ENCODE measurements around the gene ASIC2. TPM values are rescaled to one million over a fixed set of nuclear protein-coding genes. Genes with fewer than 3 reads are reported as not detected.

The ASIC2 gene
- total RNA-seq, 1 experiment from 2014 or later = 0.74 TPM

- no peaks in the 10 kb centered on the region for H3K79me1 ChIP-seq (ENCODE audit: insufficient read depth, low read depth, low read length, poor library complexity, severe bottlenecking)
- no peak overlapping the region for H2BK15ac ChIP-seq (ENCODE audit: low read depth, low read length)
- H3K9ac ChIP-seq (ENCODE audit: extremely low read depth, insufficient read length, low read length) = no peak overlapping the region
- no peak overlapping the region for H2BK12ac ChIP-seq (ENCODE audit: insufficient read length, low read depth, low read length)
- no peak overlapping the region for H3K18ac ChIP-seq (ENCODE audit: insufficient read length, low read depth, low read length)
- H3K27ac Mint-ChIP-seq = no peak overlapping the region
- peaks cover 3% of the 10 kb centered on the region; the same call in 1 of the 2 replicates for H3K27me3 ChIP-seq (ENCODE audit: insufficient read depth, low read length)
- no peaks in the 10 kb centered on the region for H3K9me3 ChIP-seq (ENCODE audit: control insufficient read depth, low read depth, low read length)
- no peak overlapping the region for H4K5ac ChIP-seq (ENCODE audit: insufficient read length, low read depth, low read length)
- H2BK120ac ChIP-seq (ENCODE audit: low read depth, low read length, poor library complexity, severe bottlenecking) = no peak overlapping the region
- no peak overlapping the region for H2AFZ ChIP-seq (ENCODE audit: low read length)
- no peak overlapping the region for H4K8ac ChIP-seq (replicated peaks; ENCODE audit: insufficient read length, low read depth, low read length)
- no peaks in the 10 kb centered on the region for H3K36me3 Mint-ChIP-seq (ENCODE audit: insufficient read depth in 1 of 3, low read depth in 3 of 3)
- H3K27me3 Mint-ChIP-seq (ENCODE audit: low read depth) = peaks cover 95% of the 10 kb centered on the region
- no peaks in the 10 kb centered on the region for H3K23me2 ChIP-seq (ENCODE audit: insufficient read length, low read depth, low read length, poor library complexity, severe bottlenecking)
- H3K4me1 Mint-ChIP-seq = peaks cover 0 to 7% of the 10 kb centered on the region in 2 experiments; a peak in 2 of 4 replicates
- H3K4me3 Mint-ChIP-seq = no peak overlapping the region
- H2BK20ac ChIP-seq (ENCODE audit: low read depth, low read length, poor library complexity, severe bottlenecking) = no peak overlapping the region
- H3T11ph ChIP-seq (ENCODE audit: low read length) = no peak overlapping the region
- no peaks in the 10 kb centered on the region for H3K4me1 ChIP-seq (ENCODE audit: insufficient read depth, low read length)
- H3K27ac ChIP-seq (ENCODE audit: insufficient read length, low read depth, low read length) = no peak overlapping the region
- no peak overlapping the region for H3K56ac ChIP-seq (ENCODE audit: insufficient read length, low read depth, low read length)
- H4K91ac ChIP-seq (ENCODE audit: insufficient read length, low read depth, low read length) = no peak overlapping the region
- H2AK5ac ChIP-seq (ENCODE audit: insufficient read length, low read length) = no peak overlapping the region
- H3K4ac ChIP-seq (ENCODE audit: low read depth, low read length) = no peak overlapping the region
- no peak for TF ChIP-seq CTCF (conservative IDR thresholded peaks at IDR 0.05)
- no peaks in the 10 kb centered on the region for H3K79me2 ChIP-seq (ENCODE audit: insufficient read depth, low read length)
- DNase-seq = peak; percentile 18
- H4K20me1 ChIP-seq (ENCODE audit: control insufficient read depth, insufficient read depth, insufficient read length) = no peaks in the 10 kb centered on the region
- no peak overlapping the region for H3K23ac ChIP-seq (ENCODE audit: insufficient read length, low read depth, low read length)
- H3K9me3 Mint-ChIP-seq = no peaks in the 10 kb centered on the region; a peak in 1 of 5 replicates
- no peak overlapping the region for H2BK5ac ChIP-seq (ENCODE audit: insufficient read length, low read length)
- no CpG with 5 or more reads among the region's 3 CpGs for WGBS (ENCODE audit: extremely low coverage, insufficient read length, low lambda C conversion rate)
- H3K14ac ChIP-seq (ENCODE audit: insufficient read depth, low read length) = no peak overlapping the region
- no peak overlapping the region for H3K4me2 ChIP-seq (ENCODE audit: insufficient read depth, insufficient read length, low read length)
Measured at GRCh38 chr17:33204156-33204555, 88.9 kb downstream of the ASIC2 start.

All from H9 (cell line).